ENCODE results near the gene NBEA.

The NBEA gene

GRCh38 chr13:34935841-34936240, 6.2 kb upstream of the NBEA start:
- no peak for DNase-seq (ENCODE audit: low read depth)
- TF ChIP-seq CTCF (IDR thresholded peaks at IDR 0.05; ENCODE audit: low read depth, low read length, missing control alignments), result no peak
- no peak overlapping the region for H3K4me3 ChIP-seq (ENCODE audit: low read depth, low read length)

GRCh38 chr13:34939771-34940170, 2.3 kb upstream of the NBEA start:
- no peak for TF ChIP-seq CTCF (IDR thresholded peaks at IDR 0.05; ENCODE audit: low read depth, low read length, missing control alignments)
- DNase-seq (ENCODE audit: low read depth), result no peak
- H3K4me3 ChIP-seq (ENCODE audit: low read depth, low read length), result no peak overlapping the region

- no peak for TF ChIP-seq CTCF (IDR thresholded peaks at IDR 0.05; ENCODE audit: low read depth, low read length, missing control alignments)
- no peak for DNase-seq (ENCODE audit: low read depth)
- H3K4me3 ChIP-seq (ENCODE audit: low read depth, low read length), result peak overlapping the region; percentile 84
Observed at GRCh38 chr13:34941436-34941834, 635 bp upstream of the NBEA start.

- no peak for TF ChIP-seq CTCF (IDR thresholded peaks at IDR 0.05; ENCODE audit: low read depth, low read length, missing control alignments)
- DNase-seq (ENCODE audit: low read depth), result no peak
- H3K4me3 ChIP-seq (ENCODE audit: low read depth, low read length), result peak overlapping the region; percentile 84
Observed at GRCh38 chr13:34942732-34943435, 814 bp downstream of the NBEA start.

- DNase-seq (ENCODE audit: low read depth), result peak; percentile 37
- peak overlapping the region; percentile 84 for H3K4me3 ChIP-seq (ENCODE audit: low read depth, low read length)
- no peak for TF ChIP-seq CTCF (IDR thresholded peaks at IDR 0.05; ENCODE audit: low read depth, low read length, missing control alignments)
Observed at GRCh38 chr13:34943436-34944273, 1.6 kb downstream of the NBEA start.

GRCh38 chr13:34944274-34944634, 2.2 kb downstream of the NBEA start:
- no peak for TF ChIP-seq CTCF (IDR thresholded peaks at IDR 0.05; ENCODE audit: low read depth, low read length, missing control alignments)
- DNase-seq (ENCODE audit: low read depth), result no peak
- H3K4me3 ChIP-seq (ENCODE audit: low read depth, low read length), result no peak overlapping the region
